Measurements from ENCODE around the gene APPBP2.
"Not testable (repeated sequence)": the region's sequence is repeated elsewhere in the genome, so short reads cannot be mapped to it uniquely, and the experiment has no call there.

The APPBP2 gene

GRCh38 chr17:60435244-60436167 lies 90.5 kb downstream of the APPBP2 start:
- DNase-seq (ENCODE audit: low read depth): peak; percentile 19

GRCh38 chr17:60433021-60433997 lies 92.7 kb downstream of the APPBP2 start:
- DNase-seq (ENCODE audit: low read depth): not testable (repeated sequence)

DNA sequence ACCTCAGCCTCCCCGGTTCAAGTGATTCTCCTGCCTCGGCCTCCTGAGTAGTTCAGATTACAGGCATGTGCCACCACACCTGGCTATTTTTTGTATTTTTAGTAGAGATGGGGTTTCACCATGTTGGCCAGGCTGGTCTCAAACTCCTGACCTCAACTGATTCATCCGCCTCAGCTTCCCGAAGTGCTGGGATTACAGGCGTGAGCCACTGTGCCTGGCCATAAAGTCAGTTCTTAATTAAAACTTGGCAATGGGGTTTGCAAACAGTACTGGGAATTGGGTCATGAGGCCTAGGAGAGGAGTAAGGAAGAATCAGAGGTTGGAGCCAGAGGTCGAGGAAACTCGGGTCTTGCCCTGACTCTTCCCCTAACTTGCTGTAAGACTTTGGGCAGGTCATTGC lies 95.5 kb downstream of the APPBP2 start:
- not testable (repeated sequence) for DNase-seq (ENCODE audit: low read depth)

DNA sequence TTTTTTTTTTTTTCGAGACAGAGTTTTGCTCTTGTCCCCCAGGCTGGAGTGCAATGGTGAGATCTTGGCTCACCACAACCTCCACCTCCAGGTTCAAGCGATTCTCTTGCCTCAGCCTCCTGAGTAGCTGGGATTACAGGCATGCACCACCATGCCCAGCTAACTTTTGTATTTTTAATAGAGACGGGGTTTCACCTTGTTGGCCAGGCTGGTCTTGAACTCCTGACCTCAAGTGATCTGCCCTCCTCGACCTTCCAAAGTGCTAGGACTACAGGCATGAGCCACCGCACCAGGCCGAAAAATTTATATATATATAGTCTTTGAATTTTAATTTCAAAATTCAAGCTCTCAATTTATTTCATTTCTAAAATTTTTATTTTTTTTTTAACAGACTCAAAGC lies 97.6 kb downstream of the APPBP2 start:
- DNase-seq (ENCODE audit: low read depth): not testable (repeated sequence)

DNA sequence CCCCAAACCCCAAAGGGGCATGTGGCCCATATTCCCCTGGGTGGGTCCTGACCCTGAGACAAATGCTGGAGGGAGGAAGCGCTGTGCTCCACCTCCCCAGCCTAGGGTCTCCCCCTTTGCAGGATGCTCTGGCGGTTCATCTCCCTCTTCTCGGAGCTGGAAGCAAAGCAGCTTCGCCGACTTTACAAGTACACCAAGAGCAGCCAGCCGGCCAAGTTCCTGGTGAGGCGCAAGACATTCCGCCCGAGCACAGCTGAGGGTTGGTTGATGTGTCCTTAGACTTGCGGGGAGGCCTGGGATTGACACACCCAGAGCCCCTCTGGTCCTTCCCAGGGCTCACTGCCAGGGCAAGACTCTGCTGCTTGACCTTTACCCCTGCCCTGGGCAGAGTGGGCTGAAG lies 99.4 kb downstream of the APPBP2 start:
- DNase-seq (ENCODE audit: low read depth): no peak

- DNase-seq (ENCODE audit: low read depth): no peak
Measured at GRCh38 chr17:60425626-60426025, 100.4 kb downstream of the APPBP2 start.

DNA sequence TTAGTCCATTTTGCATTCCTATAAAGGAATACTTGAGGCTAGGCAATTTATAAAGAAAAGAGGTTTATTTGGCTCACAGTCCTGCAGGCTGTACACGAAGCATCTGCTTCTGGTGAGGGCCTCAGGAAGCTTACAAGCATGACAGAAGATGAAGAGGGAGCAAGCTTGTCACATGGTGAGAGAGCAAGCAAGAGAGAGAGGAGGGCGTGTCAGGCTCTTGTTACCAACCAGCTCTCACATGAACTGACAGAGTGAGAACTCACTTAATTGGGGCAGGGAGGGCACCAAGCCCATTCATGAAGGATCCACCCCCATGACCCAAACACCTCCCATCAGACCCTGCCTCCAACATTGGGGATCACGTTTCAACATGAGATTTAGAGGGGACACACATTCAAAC lies 102.2 kb downstream of the APPBP2 start:
- no peak for DNase-seq (ENCODE audit: low read depth)

GRCh38 chr17:60422162-60422665 lies 103.8 kb downstream of the APPBP2 start, which contains the start of gene CHCT1:
Gene CHCT1 (plus strand): TSS chr17:60422489. CDS start chr17:60422593, 104 bp downstream.
- no peak for DNase-seq (ENCODE audit: low read depth)

DNA sequence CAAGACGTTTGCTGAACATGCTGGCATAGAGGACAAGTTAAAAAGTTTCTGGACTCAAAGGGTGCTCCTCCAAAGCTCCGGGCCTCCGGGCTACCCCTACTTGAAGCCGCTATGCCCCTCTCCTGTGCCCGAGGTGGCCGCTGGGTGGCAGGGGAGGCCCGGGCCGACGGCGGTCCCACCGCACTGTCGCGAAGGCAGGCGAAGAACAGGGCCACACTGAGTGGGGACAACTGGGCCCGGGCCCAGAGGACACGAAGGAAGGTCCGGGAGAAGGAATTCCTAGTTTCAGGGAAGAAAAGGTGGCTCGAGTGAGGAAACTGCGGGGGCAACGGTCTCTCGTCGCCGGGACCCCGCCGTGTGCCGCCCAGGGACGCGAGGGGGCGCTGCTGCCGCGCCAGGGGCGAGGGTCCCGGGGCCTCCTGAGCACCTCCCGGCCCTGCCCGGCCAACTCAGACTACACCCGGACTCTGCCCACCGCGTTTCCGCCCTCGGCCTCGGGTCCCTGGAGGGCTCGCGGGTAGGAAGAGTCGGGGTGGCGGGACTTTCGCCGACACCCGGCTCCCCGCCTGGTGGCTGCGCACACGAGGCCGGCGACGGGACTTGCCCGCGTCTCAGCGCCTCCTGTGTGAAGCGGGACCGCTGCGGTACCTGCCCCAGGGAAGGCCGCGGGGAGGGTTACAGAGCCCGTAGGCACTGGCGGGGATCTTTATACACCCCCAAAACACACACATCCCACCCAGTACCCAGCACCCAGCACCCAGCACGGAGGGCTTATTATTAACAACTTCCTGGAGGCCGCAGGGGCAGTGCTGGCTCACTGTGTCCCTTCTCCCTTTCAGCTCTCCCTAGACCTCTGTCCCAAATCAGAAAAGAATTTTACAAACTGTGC lies 104.5 kb downstream of the APPBP2 start:
- peak; percentile 74 for DNase-seq (ENCODE audit: low read depth)

DNA sequence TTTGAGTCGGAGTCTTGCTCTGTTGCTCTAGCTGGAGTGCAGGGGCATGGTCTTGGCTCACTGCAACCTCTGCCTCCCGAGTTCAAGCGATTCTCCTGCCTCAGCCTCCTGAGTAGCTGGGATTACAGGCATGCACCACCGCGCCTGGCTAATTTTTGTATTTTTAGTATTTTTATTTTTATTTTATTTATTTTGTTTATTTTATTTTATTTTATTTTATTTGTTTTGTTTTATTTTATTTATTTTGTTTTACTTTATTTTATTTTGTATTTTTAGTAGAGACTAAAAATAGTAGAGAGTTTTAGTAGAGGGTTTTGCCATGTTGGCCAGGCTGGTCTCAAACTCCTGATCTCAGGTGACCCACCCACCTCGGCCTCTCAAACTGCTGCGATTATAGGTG lies 106.2 kb downstream of the APPBP2 start:
- not testable (repeated sequence) for DNase-seq (ENCODE audit: low read depth)

DNA sequence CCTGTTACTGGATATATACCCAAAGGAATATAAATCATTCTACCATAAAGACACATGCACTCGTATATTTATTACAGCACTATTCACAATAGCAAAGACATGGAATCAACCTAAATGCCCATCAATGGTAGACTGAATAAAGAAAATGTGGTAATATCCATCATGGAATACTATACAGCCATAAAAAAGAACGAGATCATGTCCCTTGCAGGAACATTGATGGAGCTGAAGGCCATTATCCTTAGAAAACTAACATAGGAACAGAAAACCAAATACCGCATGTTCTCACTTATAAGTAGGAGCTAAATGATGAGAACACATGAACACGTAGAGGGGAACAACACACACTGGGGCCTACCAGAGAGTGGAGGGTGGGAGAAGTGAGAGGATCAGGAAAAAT lies 107.0 kb downstream of the APPBP2 start:
- DNase-seq (ENCODE audit: low read depth): not testable (repeated sequence)

GRCh38 chr17:60416368-60416925 lies 109.6 kb downstream of the APPBP2 start:
- DNase-seq (ENCODE audit: low read depth): no peak

- DNase-seq (ENCODE audit: low read depth): no peak
Measured at GRCh38 chr17:60415146-60415545, 110.9 kb downstream of the APPBP2 start.

- no peak for DNase-seq (ENCODE audit: low read depth)
Measured at GRCh38 chr17:60412701-60413100, 113.3 kb downstream of the APPBP2 start.

- no peak for DNase-seq (ENCODE audit: low read depth)
Measured at GRCh38 chr17:60410001-60410400, 116.0 kb downstream of the APPBP2 start.

GRCh38 chr17:60406887-60407286 lies 119.2 kb downstream of the APPBP2 start:
- no peak for DNase-seq (ENCODE audit: low read depth)

GRCh38 chr17:60403962-60404361 lies 122.1 kb downstream of the APPBP2 start:
- no peak for DNase-seq (ENCODE audit: low read depth)

DNA sequence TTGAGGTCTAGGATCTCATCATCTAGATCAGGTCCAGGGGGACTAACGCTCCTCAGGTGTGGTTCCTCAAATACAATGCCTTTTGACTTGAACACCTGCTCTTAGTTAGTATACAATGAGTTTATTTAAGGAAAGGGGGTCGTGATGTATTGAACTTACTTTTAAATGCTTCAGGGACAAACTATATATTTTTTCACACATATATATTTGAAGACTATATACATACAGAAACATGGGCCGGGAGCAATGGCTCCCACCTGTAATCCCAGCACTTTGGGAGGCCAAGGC lies 122.6 kb downstream of the APPBP2 start:
- no peak for DNase-seq (ENCODE audit: low read depth)

- DNase-seq (ENCODE audit: low read depth): no peak
Measured at GRCh38 chr17:60401819-60402218, 124.2 kb downstream of the APPBP2 start.

DNA sequence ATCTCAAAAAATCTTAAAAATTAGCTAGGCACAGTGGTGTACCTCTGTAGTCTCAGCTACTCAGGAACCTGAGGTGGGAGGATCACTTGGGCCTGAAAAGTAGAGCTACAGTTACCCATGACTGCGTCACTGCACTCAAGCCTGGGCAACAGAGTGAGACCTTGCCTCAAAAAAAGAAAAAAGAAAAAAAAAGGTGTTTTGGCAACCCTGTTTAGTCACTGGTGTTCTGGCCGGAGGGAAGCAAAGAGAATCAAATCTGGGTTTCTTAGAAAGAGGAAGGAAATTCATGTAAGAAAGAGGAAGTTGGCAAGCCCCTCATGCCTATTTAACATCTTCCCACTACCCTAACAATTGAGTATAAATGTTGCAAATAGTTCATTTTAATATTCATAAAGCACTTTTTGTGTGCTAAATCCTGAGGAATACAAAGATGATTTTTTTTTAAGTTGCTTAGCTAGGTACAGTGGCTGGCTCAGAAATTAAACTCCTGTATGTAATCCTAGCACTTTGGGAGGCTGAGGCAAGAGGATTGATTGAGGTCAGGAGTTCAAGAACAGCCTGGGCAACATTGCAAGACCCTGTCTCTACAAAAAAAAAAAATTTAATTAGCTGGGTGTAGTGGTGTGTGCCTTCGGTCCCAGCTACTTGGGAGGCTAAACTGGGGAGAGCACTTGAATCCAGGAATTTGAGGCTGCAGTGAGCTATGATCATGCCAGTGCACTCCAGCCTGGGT lies 127.6 kb downstream of the APPBP2 start:
- DNase-seq (ENCODE audit: low read depth): no peak
